ENCODE measurements around the gene FXYD2. TPM values are rescaled to one million over a fixed set of nuclear protein-coding genes. Genes with fewer than 3 reads are reported as not detected.

The FXYD2 gene
- total RNA-seq, 1 experiment from 2014 or later = 0.39 TPM

- peaks cover 16% of the 10 kb centered on the region for H3K27me3 ChIP-seq (ENCODE audit: control insufficient read depth, insufficient read depth, low read length)
Measured at GRCh38 chr11:117840881-117841550, 16.5 kb upstream of the FXYD2 start.

DNA sequence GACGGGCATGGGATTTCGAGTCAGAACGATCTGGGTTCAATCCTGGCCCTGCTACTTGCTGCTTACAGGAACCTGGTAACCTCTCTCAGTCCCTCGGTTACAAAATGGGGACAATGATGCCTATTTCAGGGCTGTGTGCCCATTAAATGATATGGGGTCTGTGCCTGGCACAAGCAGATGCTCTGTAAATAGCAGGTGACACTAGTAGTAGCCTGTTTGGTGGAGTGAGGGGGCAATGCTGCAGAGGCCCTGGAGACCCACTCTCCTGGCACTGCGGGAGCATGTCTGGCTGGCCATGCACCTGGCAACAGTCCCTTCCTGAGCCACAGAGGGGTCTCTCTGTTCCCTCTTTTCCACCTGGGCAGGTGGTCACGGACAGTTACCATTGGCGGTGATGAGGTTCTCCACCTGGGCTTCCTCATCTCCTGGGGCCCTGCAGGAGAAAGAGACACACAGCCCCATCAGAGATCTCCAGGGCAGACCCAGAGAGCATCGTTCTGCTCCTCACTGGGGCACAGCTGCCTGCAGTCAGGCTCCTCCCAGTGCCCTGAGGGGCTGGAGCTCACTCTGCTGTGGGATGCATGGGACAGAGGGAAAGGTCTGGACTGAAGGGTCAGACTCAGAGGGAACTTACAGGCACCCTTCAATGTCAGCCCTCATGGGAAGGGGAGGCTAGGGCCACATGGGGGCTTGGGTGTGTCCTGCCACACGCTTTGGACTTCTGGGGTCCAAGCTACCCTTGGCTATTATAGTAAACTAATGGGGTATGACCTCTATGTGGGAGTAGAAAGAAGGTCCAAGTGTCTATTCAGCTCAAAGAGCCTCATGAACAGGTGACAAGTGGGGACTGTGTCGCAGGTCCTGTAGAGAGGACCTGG lies 15.6 kb upstream of the FXYD2 start:
- in situ Hi-C loops (cut with HindIII; ENCODE audit: low pct_unique_long_range_greater_than_20kb, low sequenced_read_pairs) (no loop called here), intact Hi-C loops (cut with micrococcal nuclease; ENCODE audit: unreplicated experiment) (no loop called here)
- CTCF ChIA-PET = no interaction called here
- no peak overlapping the region for H3K4me3 ChIP-seq (ENCODE audit: low read depth in 2 of 2, low read length in 2 of 2)
- no peak overlapping the region for H3K27ac ChIP-seq (ENCODE audit: low read length)
- no peaks in the 10 kb centered on the region for H3K9me3 ChIP-seq (ENCODE audit: control insufficient read depth, insufficient read depth, low read depth, low read length)
- TF ChIP-seq, protein P1, sequence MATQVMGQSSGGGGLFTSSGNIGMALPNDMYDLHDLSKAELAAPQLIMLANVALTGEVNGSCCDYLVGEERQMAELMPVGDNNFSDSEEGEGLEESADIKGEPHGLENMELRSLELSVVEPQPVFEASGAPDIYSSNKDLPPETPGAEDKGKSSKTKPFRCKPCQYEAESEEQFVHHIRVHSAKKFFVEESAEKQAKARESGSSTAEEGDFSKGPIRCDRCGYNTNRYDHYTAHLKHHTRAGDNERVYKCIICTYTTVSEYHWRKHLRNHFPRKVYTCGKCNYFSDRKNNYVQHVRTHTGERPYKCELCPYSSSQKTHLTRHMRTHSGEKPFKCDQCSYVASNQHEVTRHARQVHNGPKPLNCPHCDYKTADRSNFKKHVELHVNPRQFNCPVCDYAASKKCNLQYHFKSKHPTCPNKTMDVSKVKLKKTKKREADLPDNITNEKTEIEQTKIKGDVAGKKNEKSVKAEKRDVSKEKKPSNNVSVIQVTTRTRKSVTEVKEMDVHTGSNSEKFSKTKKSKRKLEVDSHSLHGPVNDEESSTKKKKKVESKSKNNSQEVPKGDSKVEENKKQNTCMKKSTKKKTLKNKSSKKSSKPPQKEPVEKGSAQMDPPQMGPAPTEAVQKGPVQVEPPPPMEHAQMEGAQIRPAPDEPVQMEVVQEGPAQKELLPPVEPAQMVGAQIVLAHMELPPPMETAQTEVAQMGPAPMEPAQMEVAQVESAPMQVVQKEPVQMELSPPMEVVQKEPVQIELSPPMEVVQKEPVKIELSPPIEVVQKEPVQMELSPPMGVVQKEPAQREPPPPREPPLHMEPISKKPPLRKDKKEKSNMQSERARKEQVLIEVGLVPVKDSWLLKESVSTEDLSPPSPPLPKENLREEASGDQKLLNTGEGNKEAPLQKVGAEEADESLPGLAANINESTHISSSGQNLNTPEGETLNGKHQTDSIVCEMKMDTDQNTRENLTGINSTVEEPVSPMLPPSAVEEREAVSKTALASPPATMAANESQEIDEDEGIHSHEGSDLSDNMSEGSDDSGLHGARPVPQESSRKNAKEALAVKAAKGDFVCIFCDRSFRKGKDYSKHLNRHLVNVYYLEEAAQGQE (IDR thresholded peaks at IDR 0.05; ENCODE audit: insufficient read depth in 1 of 2, low read depth in 2 of 2, low read length in 1 of 2) = no peak
- TF ChIP-seq SIN3A (IDR thresholded peaks at IDR 0.05; ENCODE audit: borderline replicate concordance, insufficient read depth, low read depth, low read length) = no peak
- no peak for TF ChIP-seq TCF7L2 (IDR thresholded peaks at IDR 0.05; ENCODE audit: low read depth, low read length)
- no peak for TF ChIP-seq POLR2AphosphoS5 (IDR thresholded peaks at IDR 0.05; ENCODE audit: low read depth, low read length)
- TF ChIP-seq, protein P2, sequence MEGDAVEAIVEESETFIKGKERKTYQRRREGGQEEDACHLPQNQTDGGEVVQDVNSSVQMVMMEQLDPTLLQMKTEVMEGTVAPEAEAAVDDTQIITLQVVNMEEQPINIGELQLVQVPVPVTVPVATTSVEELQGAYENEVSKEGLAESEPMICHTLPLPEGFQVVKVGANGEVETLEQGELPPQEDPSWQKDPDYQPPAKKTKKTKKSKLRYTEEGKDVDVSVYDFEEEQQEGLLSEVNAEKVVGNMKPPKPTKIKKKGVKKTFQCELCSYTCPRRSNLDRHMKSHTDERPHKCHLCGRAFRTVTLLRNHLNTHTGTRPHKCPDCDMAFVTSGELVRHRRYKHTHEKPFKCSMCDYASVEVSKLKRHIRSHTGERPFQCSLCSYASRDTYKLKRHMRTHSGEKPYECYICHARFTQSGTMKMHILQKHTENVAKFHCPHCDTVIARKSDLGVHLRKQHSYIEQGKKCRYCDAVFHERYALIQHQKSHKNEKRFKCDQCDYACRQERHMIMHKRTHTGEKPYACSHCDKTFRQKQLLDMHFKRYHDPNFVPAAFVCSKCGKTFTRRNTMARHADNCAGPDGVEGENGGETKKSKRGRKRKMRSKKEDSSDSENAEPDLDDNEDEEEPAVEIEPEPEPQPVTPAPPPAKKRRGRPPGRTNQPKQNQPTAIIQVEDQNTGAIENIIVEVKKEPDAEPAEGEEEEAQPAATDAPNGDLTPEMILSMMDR (IDR thresholded peaks at IDR 0.05) = no peak
- H3K27me3 ChIP-seq (ENCODE audit: control insufficient read depth, insufficient read depth, low read length) = peaks cover 10% of the 10 kb centered on the region
- no peaks in the 10 kb centered on the region for H3K36me3 ChIP-seq (ENCODE audit: control insufficient read depth, insufficient read depth, low read length)
- POLR2A ChIA-PET = no interaction called here
- BruUV-seq (replicated peaks) = no TSS peak
- DNase-seq (ENCODE audit: low read depth, low spot score) (no peak), ATAC-seq (no peak)
- H3K4me1 ChIP-seq (ENCODE audit: control insufficient read depth, insufficient read depth, low read length) = no peaks in the 10 kb centered on the region

More at GRCh38 chr11:117840881-117841550, 16.5 kb upstream of the FXYD2 start:
- TF ChIP-seq SIN3A (IDR thresholded peaks at IDR 0.05; ENCODE audit: borderline replicate concordance, insufficient read depth, low read depth, low read length) (no peak), TCF7L2 (IDR thresholded peaks at IDR 0.05; ENCODE audit: low read depth, low read length) (no peak), POLR2AphosphoS5 (IDR thresholded peaks at IDR 0.05; ENCODE audit: low read depth, low read length) (no peak)
- TF ChIP-seq, protein P2 (IDR thresholded peaks at IDR 0.05) = no peak
- TF ChIP-seq, protein P1 (IDR thresholded peaks at IDR 0.05; ENCODE audit: insufficient read depth in 1 of 2, low read depth in 2 of 2, low read length in 1 of 2) = no peak
- in situ Hi-C loops (cut with HindIII; ENCODE audit: low pct_unique_long_range_greater_than_20kb, low sequenced_read_pairs) = no loop called here
- BruUV-seq (replicated peaks) = no TSS peak
- ChIA-PET POLR2A (no interaction called here), CTCF (no interaction called here)
- Histone ChIP-seq H3K27ac (ENCODE audit: low read length) (no peak overlapping the region), H3K36me3 (ENCODE audit: control insufficient read depth, insufficient read depth, low read length) (no peaks in the 10 kb centered on the region), H3K4me1 (ENCODE audit: control insufficient read depth, insufficient read depth, low read length) (no peaks in the 10 kb centered on the region), H3K4me3 (ENCODE audit: low read depth in 2 of 2, low read length in 2 of 2) (no peak overlapping the region), H3K9me3 (ENCODE audit: control insufficient read depth, insufficient read depth, low read depth, low read length) (no peaks in the 10 kb centered on the region)
- intact Hi-C loops (cut with micrococcal nuclease; ENCODE audit: unreplicated experiment) = no loop called here
- DNase-seq (ENCODE audit: low read depth, low spot score) = no peak
- no peak for ATAC-seq
